NCI-H1092 treated with DMSO at 0.1 percent for 48 hours (cell line): ENCODE data around the gene ZNF780A.
"Not testable (repeated sequence)": the region's sequence is repeated elsewhere in the genome, so short reads cannot be mapped to it uniquely, and the experiment has no call there.

Experiments
- DNase-seq: peaks from one replicate; lab custom pipeline; 2025; lab: John Stamatoyannopoulos, UW

Gene ZNF780A

GRCh38 chr19:40084948-40085347 is 5.8 kb downstream of the ZNF780A start:
- no peak for DNase-seq

GRCh38 chr19:40081411-40081810 is 9.3 kb downstream of the ZNF780A start:
- DNase-seq: no peak

GRCh38 chr19:40080289-40080688 is 10.5 kb downstream of the ZNF780A start:
- DNase-seq: no peak

- DNase-seq: no peak
Measured at GRCh38 chr19:40078377-40078776, 12.4 kb downstream of the ZNF780A start.

- DNase-seq: no peak
Measured at GRCh38 chr19:40070058-40070457, 20.7 kb downstream of the ZNF780A start.

GRCh38 chr19:40059624-40060023 is 31.1 kb downstream of the ZNF780A start:
- DNase-seq: no peak

GRCh38 chr19:40057166-40057565 is 33.6 kb downstream of the ZNF780A start:
- no peak for DNase-seq

- no peak for DNase-seq
Measured at GRCh38 chr19:40056505-40056904, 34.2 kb downstream of the ZNF780A start.

- DNase-seq: peak; percentile 45
Measured at GRCh38 chr19:40055832-40056504, 34.8 kb downstream of the ZNF780A start, which contains the start of gene ZNF780B. ZNF780B (minus strand) TSS chr19:40056231; CDS start chr19:40050332, 5,899 bp downstream.

GRCh38 chr19:40055049-40055448 is 35.7 kb downstream of the ZNF780A start:
- DNase-seq: no peak

- DNase-seq: no peak
Measured at GRCh38 chr19:40054632-40055031, 36.1 kb downstream of the ZNF780A start.

- DNase-seq: no peak
Measured at GRCh38 chr19:40053491-40053890, 37.3 kb downstream of the ZNF780A start.

- not testable (repeated sequence) for DNase-seq
Measured at GRCh38 chr19:40041718-40042117, 49.0 kb downstream of the ZNF780A start.

GRCh38 chr19:40038047-40038446 is 52.7 kb downstream of the ZNF780A start:
- DNase-seq: not testable (repeated sequence)

GRCh38 chr19:40035996-40036395 is 54.7 kb downstream of the ZNF780A start:
- DNase-seq: no peak

GRCh38 chr19:40033989-40034560 is 56.7 kb downstream of the ZNF780A start:
- DNase-seq: no peak

- no peak for DNase-seq
Measured at GRCh38 chr19:40026597-40026970, 64.2 kb downstream of the ZNF780A start.

GRCh38 chr19:40025938-40026596 is 64.7 kb downstream of the ZNF780A start:
- no peak for DNase-seq

- no peak for DNase-seq
Measured at GRCh38 chr19:40023969-40024368, 66.8 kb downstream of the ZNF780A start.
